ENCODE results near the gene WDR90. TPM values are rescaled to one million over a fixed set of nuclear protein-coding genes. Genes with fewer than 3 reads are reported as not detected.

The WDR90 gene
- total and polyA plus RNA-seq, 4 donors = 7.5 to 60.9 (median 23.4) TPM

GRCh38 chr16:704552-705380, 55.6 kb downstream of the WDR90 start:
- Histone ChIP-seq H3K36me3 (ENCODE audit: control insufficient read depth in 1 of 2, insufficient read depth in 2 of 2, low read length in 1 of 2) (no peaks in the 10 kb centered on the region), H3K4me3 (ENCODE audit: low read length in 2 of 2) (no peak overlapping the region), H3K9me3 (ENCODE audit: control insufficient read depth, low read length) (no peaks in the 10 kb centered on the region), H3K4me1 (ENCODE audit: control insufficient read depth in 1 of 2, insufficient read depth in 2 of 2, low read length in 2 of 2) (no peaks in the 10 kb centered on the region), H3K27me3 (ENCODE audit: control insufficient read depth in 1 of 2, insufficient read depth in 2 of 2, low read length in 1 of 2) (no peaks in the 10 kb centered on the region), H3K27ac (ENCODE audit: low read depth in 1 of 2, low read length in 2 of 2) (no peak overlapping the region)
- intact Hi-C loops (cut with DNase I) = no loop called here
- DNase-seq (no peak), ATAC-seq (ENCODE audit: low FRiP score) (no peak)
- 9 to 10% methylated on average over 37 to 50 of the region's 50 CpGs for WGBS, 2 donors

GRCh38 chr16:705431-706188, 56.4 kb downstream of the WDR90 start, which contains the start of gene FBXL16:
Gene FBXL16, minus strand, starts transcription at chr16:705801. Its CDS starts 8,396 bp downstream, at chr16:697405.
- ATAC-seq (ENCODE audit: low FRiP score) (no peak), DNase-seq (no peak)
- H3K4me1 ChIP-seq (ENCODE audit: control insufficient read depth in 1 of 2, insufficient read depth in 2 of 2, low read length in 2 of 2) = no peaks in the 10 kb centered on the region
- no peak within 1 kb of the TSS for H3K4me3 ChIP-seq (ENCODE audit: low read length in 2 of 2)
- no peak within 1 kb of the TSS for H3K27ac ChIP-seq (ENCODE audit: low read depth in 1 of 2, low read length in 2 of 2)
- no peaks in the 10 kb centered on the region for H3K27me3 ChIP-seq (ENCODE audit: control insufficient read depth in 1 of 2, insufficient read depth in 2 of 2, low read length in 1 of 2)
- intact Hi-C loops (cut with DNase I) = no loop called here
- H3K36me3 ChIP-seq (ENCODE audit: control insufficient read depth in 1 of 2, insufficient read depth in 2 of 2, low read length in 1 of 2) = no peaks in the 10 kb centered on the region
- WGBS, 2 donors = 0 to 1% methylated on average over 49 to 115 of the region's 115 CpGs
- no peaks in the 10 kb centered on the region for H3K9me3 ChIP-seq (ENCODE audit: control insufficient read depth, low read length)

GRCh38 chr16:706189-707061, 57.3 kb downstream of the WDR90 start:
- Histone ChIP-seq H3K36me3 (ENCODE audit: control insufficient read depth in 1 of 2, insufficient read depth in 2 of 2, low read length in 1 of 2) (no peaks in the 10 kb centered on the region), H3K9me3 (ENCODE audit: control insufficient read depth, low read length) (no peaks in the 10 kb centered on the region), H3K4me1 (ENCODE audit: control insufficient read depth in 1 of 2, insufficient read depth in 2 of 2, low read length in 2 of 2) (no peaks in the 10 kb centered on the region), H3K27me3 (ENCODE audit: control insufficient read depth in 1 of 2, insufficient read depth in 2 of 2, low read length in 1 of 2) (no peaks in the 10 kb centered on the region), H3K4me3 (ENCODE audit: low read length in 2 of 2) (no peak overlapping the region), H3K27ac (ENCODE audit: low read depth in 1 of 2, low read length in 2 of 2) (no peak overlapping the region)
- no peak for DNase-seq
- intact Hi-C loops (cut with DNase I) = no loop called here
- WGBS, 2 donors = 3% methylated on average over 36 to 49 of the region's 49 CpGs
- ATAC-seq (ENCODE audit: low FRiP score) = no peak

- DNase-seq = no peak
- ATAC-seq (ENCODE audit: low FRiP score) = no peak
- Histone ChIP-seq H3K36me3 (ENCODE audit: control insufficient read depth in 1 of 2, insufficient read depth in 2 of 2, low read length in 1 of 2) (no peaks in the 10 kb centered on the region), H3K9me3 (ENCODE audit: control insufficient read depth, low read length) (no peaks in the 10 kb centered on the region), H3K4me3 (ENCODE audit: low read length in 2 of 2) (no peak overlapping the region), H3K27me3 (ENCODE audit: control insufficient read depth in 1 of 2, insufficient read depth in 2 of 2, low read length in 1 of 2) (no peaks in the 10 kb centered on the region), H3K4me1 (ENCODE audit: control insufficient read depth in 1 of 2, insufficient read depth in 2 of 2, low read length in 2 of 2) (no peaks in the 10 kb centered on the region), H3K27ac (ENCODE audit: low read depth in 1 of 2, low read length in 2 of 2) (no peak overlapping the region)
- 35 to 36% methylated on average over 13 to 14 of the region's 14 CpGs for WGBS, 2 donors
- intact Hi-C loops (cut with DNase I) = no loop called here
Measured at GRCh38 chr16:707062-707538, 57.9 kb downstream of the WDR90 start.

GRCh38 chr16:708019-708418, 58.9 kb downstream of the WDR90 start:
- Histone ChIP-seq H3K4me1 (ENCODE audit: control insufficient read depth in 1 of 2, insufficient read depth in 2 of 2, low read length in 2 of 2) (no peaks in the 10 kb centered on the region), H3K27ac (ENCODE audit: low read depth in 1 of 2, low read length in 2 of 2) (no peak overlapping the region), H3K4me3 (ENCODE audit: low read length in 2 of 2) (no peak overlapping the region), H3K9me3 (ENCODE audit: control insufficient read depth, low read length) (no peaks in the 10 kb centered on the region), H3K36me3 (ENCODE audit: control insufficient read depth in 1 of 2, insufficient read depth in 2 of 2, low read length in 1 of 2) (no peaks in the 10 kb centered on the region), H3K27me3 (ENCODE audit: control insufficient read depth in 1 of 2, insufficient read depth in 2 of 2, low read length in 1 of 2) (no peaks in the 10 kb centered on the region)
- intact Hi-C loops (cut with DNase I) = no loop called here
- DNase-seq (no peak), ATAC-seq (ENCODE audit: low FRiP score) (no peak)
- 54 to 61% methylated on average over 3 of the region's 3 CpGs for WGBS, 2 donors

- no peak overlapping the region for H3K4me3 ChIP-seq (ENCODE audit: low read length in 2 of 2)
- no peak for ATAC-seq (ENCODE audit: low FRiP score)
- H3K36me3 ChIP-seq (ENCODE audit: control insufficient read depth in 1 of 2, insufficient read depth in 2 of 2, low read length in 1 of 2) = no peaks in the 10 kb centered on the region
- H3K9me3 ChIP-seq (ENCODE audit: control insufficient read depth, low read length) = no peaks in the 10 kb centered on the region
- no peaks in the 10 kb centered on the region for H3K27me3 ChIP-seq (ENCODE audit: control insufficient read depth in 1 of 2, insufficient read depth in 2 of 2, low read length in 1 of 2)
- WGBS, 2 donors = 64 to 76% methylated on average over 4 of the region's 4 CpGs
- no peak overlapping the region for H3K27ac ChIP-seq (ENCODE audit: low read depth in 1 of 2, low read length in 2 of 2)
- H3K4me1 ChIP-seq (ENCODE audit: control insufficient read depth in 1 of 2, insufficient read depth in 2 of 2, low read length in 2 of 2) = no peaks in the 10 kb centered on the region
- no peak for DNase-seq
- intact Hi-C loops (cut with DNase I) = no loop called here
Measured at GRCh38 chr16:708959-709358, 59.8 kb downstream of the WDR90 start.

GRCh38 chr16:709566-710499, 60.7 kb downstream of the WDR90 start:
- H3K27me3 ChIP-seq (ENCODE audit: control insufficient read depth in 1 of 2, insufficient read depth in 2 of 2, low read length in 1 of 2) = no peaks in the 10 kb centered on the region
- DNase-seq = no peak
- intact Hi-C loops (cut with DNase I) = loop anchor here (5.0 to 10.0 kb wide), 3 partner anchors 77 to 347 kb away; partner anchors contain the start of genes CHTF18 (in 1 of the 2), LMF1 (in 1 of the 2) and RPUSD1 (in 1 of the 2)
- no peak for ATAC-seq (ENCODE audit: low FRiP score)
- WGBS, 2 donors = 14 to 17% methylated on average over 30 of the region's 30 CpGs
- no peaks in the 10 kb centered on the region for H3K9me3 ChIP-seq (ENCODE audit: control insufficient read depth, low read length)
- no peak overlapping the region for H3K27ac ChIP-seq (ENCODE audit: low read depth in 1 of 2, low read length in 2 of 2)
- H3K4me1 ChIP-seq (ENCODE audit: control insufficient read depth in 1 of 2, insufficient read depth in 2 of 2, low read length in 2 of 2) = no peaks in the 10 kb centered on the region
- no peak overlapping the region for H3K4me3 ChIP-seq (ENCODE audit: low read length in 2 of 2)
- H3K36me3 ChIP-seq (ENCODE audit: control insufficient read depth in 1 of 2, insufficient read depth in 2 of 2, low read length in 1 of 2) = no peaks in the 10 kb centered on the region
